Endodermal cell (in vitro differentiated cells): Measurements from ENCODE around the gene SUPT7L. TPM values are rescaled to one million over a fixed set of nuclear protein-coding genes. Genes with fewer than 3 reads are reported as not detected.
"Not testable (repeated sequence)": the region's sequence is repeated elsewhere in the genome, so short reads cannot be mapped to it uniquely, and the experiment has no call there.

Source experiments
- DNase-seq: peaks from one replicate; pipeline ENCODE4 v3.0.0-alpha.2; 2017
- H3K27ac ChIP-seq: 2 replicates; pipeline ENCODE4 v1.5.1; 2013; ENCODE audit warnings: mild to moderate bottlenecking, low read depth, low read length, moderate library complexity
- H3K27me3 ChIP-seq: 2 replicates; pipeline ENCODE4 v1.6.1; 2013; ENCODE audit warnings: mild to moderate bottlenecking, low read length, moderate library complexity; ENCODE audit not compliant: insufficient read depth, control insufficient read depth, poor library complexity, severe bottlenecking
- H3K36me3 ChIP-seq: 2 replicates; pipeline ENCODE4 v1.7.0; 2013; ENCODE audit warnings: mild to moderate bottlenecking, low read length, moderate library complexity; ENCODE audit not compliant: control insufficient read depth, insufficient read depth
- H3K4me1 ChIP-seq: one replicate; pipeline ENCODE4 v1.7.0; 2013; ENCODE audit warnings: low read length; ENCODE audit not compliant: control insufficient read depth, insufficient read depth
- H3K4me3 ChIP-seq: 2 replicates; pipeline ENCODE4 v1.5.1; 2013; ENCODE audit warnings: mild to moderate bottlenecking, low read length, moderate library complexity
- H3K9ac ChIP-seq: 2 replicates; pipeline ENCODE4 v1.6.1; 2013; ENCODE audit warnings: mild to moderate bottlenecking, low read length, moderate library complexity; ENCODE audit not compliant: poor library complexity, severe bottlenecking; ENCODE audit errors: extremely low read depth
- H3K9me3 ChIP-seq: 2 replicates; pipeline ENCODE4 v1.6.1; 2013; ENCODE audit warnings: mild to moderate bottlenecking, low read length, moderate library complexity; ENCODE audit not compliant: control insufficient read depth
- H3K27ac Mint-ChIP-seq: 2 replicates; pipeline ENCODE4 v1.8.0; 2020; ENCODE audit warnings: mixed read lengths
- H3K27me3 Mint-ChIP-seq: 2 replicates; pipeline ENCODE4 v1.8.0; 2021; ENCODE audit warnings: mild to moderate bottlenecking, mixed read lengths; ENCODE audit not compliant: insufficient read depth
- H3K36me3 Mint-ChIP-seq: 2 replicates; pipeline ENCODE4 v1.8.0; 2020; ENCODE audit warnings: low read depth, mixed read lengths
- H3K4me1 Mint-ChIP-seq: 2 replicates; pipeline ENCODE4 v1.8.0; 2020; ENCODE audit warnings: mixed read lengths
- H3K4me3 Mint-ChIP-seq: 2 replicates; pipeline ENCODE4 v1.8.0; 2020; ENCODE audit warnings: mild to moderate bottlenecking, moderate library complexity, mixed read lengths
- H3K9me3 Mint-ChIP-seq: 2 replicates; pipeline ENCODE4 v1.8.0; 2020; ENCODE audit warnings: mild to moderate bottlenecking, mixed read lengths
- CTCF ChIP-seq: fragments of 200-600 bp; sonication (generic); conservative IDR thresholded peaks from 2 replicates; pipeline ENCODE4 v1.5.0; 2021; ENCODE audit warnings: antibody characterized with exemption, mild to moderate bottlenecking
- WGBS, 2 experiments: methylation state at CpG; one replicate each; pipeline versions ENCODE4 v1.1.5 to v1.1.7; 2013; ENCODE audit warnings: missing lambda C conversion rate in 2 of 2, mixed read lengths in 1 of 2; ENCODE audit not compliant: insufficient coverage in 1 of 2, insufficient read length in 1 of 2; 5-methylcytosine and 5-hydroxymethylcytosine counted together
- total RNA-seq, 2 donors: library from RNA; stranded (reverse); fragmentation: NEBNext Ultra II Directional in 1 of 2; extraction: Animal tissue kit (Norgen Biotek cat#: 25700) in 1 of 2; gene quantifications; 2 replicates in 1 of 2; 3 replicates in 1 of 2; pipeline ENCODE4 v1.2.1, GENCODE V29; 2021

The SUPT7L gene
- total RNA-seq, 2 donors from 2014 or later = 43.3 to 43.9 TPM

GRCh38 chr2:27689424-27689823, 26.0 kb upstream of the SUPT7L start:
- WGBS, 2 experiments = 94 to 100% methylated on average over 1 to 2 of the region's 2 CpGs
- Mint-ChIP-seq H3K4me1 (peaks cover 4% of the 10 kb centered on the region), H3K27me3 (no peaks in the 10 kb centered on the region)

GRCh38 chr2:27687232-27687631, 23.8 kb upstream of the SUPT7L start:
- H3K4me1 Mint-ChIP-seq = peaks cover 3% of the 10 kb centered on the region
- Histone ChIP-seq H3K36me3 (peaks cover 84% of the 10 kb centered on the region), H3K27me3 (no peaks in the 10 kb centered on the region), H3K4me3 (no peak overlapping the region), H3K9ac (no peak overlapping the region), H3K4me1 (no peaks in the 10 kb centered on the region), H3K27ac (no peak overlapping the region), H3K9me3 (no peaks in the 10 kb centered on the region)
- peaks cover 36% of the 10 kb centered on the region for H3K36me3 Mint-ChIP-seq
- no peaks in the 10 kb centered on the region for H3K27me3 Mint-ChIP-seq
- TF ChIP-seq CTCF = no peak
- no peak overlapping the region for H3K27ac Mint-ChIP-seq
- DNase-seq = no peak
- 83 to 100% methylated on average over 1 of the region's 1 CpG for WGBS, 2 experiments
- no peaks in the 10 kb centered on the region for H3K9me3 Mint-ChIP-seq
- H3K4me3 Mint-ChIP-seq = no peak overlapping the region

More at GRCh38 chr2:27689424-27689823, 26.0 kb upstream of the SUPT7L start:
- Mint-ChIP-seq H3K27ac (no peak overlapping the region), H3K36me3 (peaks cover 28% of the 10 kb centered on the region), H3K9me3 (no peaks in the 10 kb centered on the region), H3K4me3 (no peak overlapping the region)
- peaks cover 85% of the 10 kb centered on the region for H3K36me3 ChIP-seq
- no peak for DNase-seq
- no peaks in the 10 kb centered on the region for H3K9me3 ChIP-seq
- H3K4me3 ChIP-seq = no peak overlapping the region
- no peak for TF ChIP-seq CTCF
- H3K27me3 ChIP-seq = no peaks in the 10 kb centered on the region
- no peak overlapping the region for H3K27ac ChIP-seq
- H3K4me1 ChIP-seq = no peaks in the 10 kb centered on the region
- H3K9ac ChIP-seq = no peak overlapping the region

GRCh38 chr2:27685577-27685976, 22.2 kb upstream of the SUPT7L start:
- H3K27me3 Mint-ChIP-seq = no peaks in the 10 kb centered on the region
- H3K4me1 Mint-ChIP-seq = peaks cover 18% of the 10 kb centered on the region
- Histone ChIP-seq H3K4me3 (no peak overlapping the region), H3K36me3 (peaks cover 72% of the 10 kb centered on the region), H3K27ac (no peak overlapping the region), H3K9me3 (no peaks in the 10 kb centered on the region), H3K4me1 (peaks cover 6% of the 10 kb centered on the region), H3K9ac (no peak overlapping the region), H3K27me3 (no peaks in the 10 kb centered on the region)
- 100% methylated on average over 1 to 2 of the region's 3 CpGs for WGBS, 2 experiments
- H3K27ac Mint-ChIP-seq = no peak overlapping the region
- H3K4me3 Mint-ChIP-seq = no peak overlapping the region
- peaks cover 42% of the 10 kb centered on the region for H3K36me3 Mint-ChIP-seq
- TF ChIP-seq CTCF = no peak
- no peaks in the 10 kb centered on the region for H3K9me3 Mint-ChIP-seq
- no peak for DNase-seq

GRCh38 chr2:27685006-27685405, 21.6 kb upstream of the SUPT7L start:
- not testable (repeated sequence) for H3K4me1 ChIP-seq
- 67% methylated on average over 1 of the region's 1 CpG; no CpG with 5 or more reads in 1 of the 2 experiments for WGBS, 2 experiments

More at GRCh38 chr2:27685006-27685405, 21.6 kb upstream of the SUPT7L start:
- not testable (repeated sequence) for H3K27me3 ChIP-seq, H3K4me3 ChIP-seq, H3K4me3 Mint-ChIP-seq, H3K27me3 Mint-ChIP-seq, H3K9me3 Mint-ChIP-seq, H3K27ac Mint-ChIP-seq, DNase-seq, H3K9me3 ChIP-seq, H3K9ac ChIP-seq, H3K27ac ChIP-seq
- peaks cover 43% of the 10 kb centered on the region for H3K36me3 Mint-ChIP-seq
- H3K4me1 Mint-ChIP-seq = peaks cover 20% of the 10 kb centered on the region
- H3K36me3 ChIP-seq = peaks cover 73% of the 10 kb centered on the region
